ENCODE measurements around the gene ZNF333.
"Not testable (repeated sequence)": the region's sequence is repeated elsewhere in the genome, so short reads cannot be mapped to it uniquely, and the experiment has no call there.

The ZNF333 gene

DNA sequence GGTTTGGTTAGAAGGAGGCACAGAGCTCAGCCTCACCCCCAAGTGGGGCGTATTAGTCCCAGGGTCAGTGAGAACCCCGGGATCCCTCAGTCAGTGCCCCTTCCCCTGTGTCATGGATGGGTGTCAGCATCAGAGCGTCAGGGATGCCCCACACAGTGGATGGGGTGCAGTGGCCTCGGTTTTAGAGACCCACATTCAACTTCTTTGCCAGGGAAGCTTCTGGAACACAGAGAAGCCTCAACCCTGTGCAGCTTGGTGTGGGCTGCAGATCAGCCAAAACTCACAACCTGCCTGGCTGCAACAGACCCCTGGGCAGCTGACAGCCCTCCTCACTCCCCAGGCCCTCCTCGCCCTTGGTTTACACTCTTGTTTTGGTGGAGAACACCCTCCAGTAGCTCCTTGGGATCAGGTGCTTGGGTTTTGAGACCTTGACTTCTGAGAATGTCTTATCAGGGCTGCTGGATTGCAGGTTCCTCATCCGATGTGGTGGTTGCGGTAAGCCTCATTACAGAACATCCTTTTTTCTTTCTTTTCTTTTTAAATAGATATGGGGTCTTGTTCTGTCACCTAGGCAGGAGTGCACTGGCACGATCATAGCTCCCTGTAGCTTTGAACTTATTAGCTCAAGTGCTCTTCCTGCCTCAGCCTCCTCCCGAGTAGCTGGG is 11.0 kb downstream of the ZNF333 start:
- no peak for DNase-seq

DNA sequence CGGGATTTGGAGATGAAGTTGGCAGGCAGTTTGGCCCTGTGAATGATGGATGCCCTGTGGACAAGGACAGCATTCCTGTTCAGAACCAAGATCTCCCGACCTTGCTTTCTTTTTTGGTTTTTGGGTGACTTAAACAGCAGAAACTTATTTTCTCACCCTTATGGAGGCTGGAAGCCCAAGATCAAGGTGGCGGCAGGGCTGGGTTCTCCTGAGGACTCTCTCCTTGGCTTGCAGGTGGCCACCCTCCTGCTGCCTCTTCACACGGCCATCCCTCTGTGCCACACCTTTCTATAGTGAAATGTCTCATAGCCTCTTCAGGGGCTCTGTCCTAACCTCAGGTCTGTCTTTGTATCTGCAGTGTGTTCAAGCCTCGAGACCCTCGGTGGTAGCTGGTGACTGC is 14.0 kb downstream of the ZNF333 start:
- DNase-seq: no peak

DNA sequence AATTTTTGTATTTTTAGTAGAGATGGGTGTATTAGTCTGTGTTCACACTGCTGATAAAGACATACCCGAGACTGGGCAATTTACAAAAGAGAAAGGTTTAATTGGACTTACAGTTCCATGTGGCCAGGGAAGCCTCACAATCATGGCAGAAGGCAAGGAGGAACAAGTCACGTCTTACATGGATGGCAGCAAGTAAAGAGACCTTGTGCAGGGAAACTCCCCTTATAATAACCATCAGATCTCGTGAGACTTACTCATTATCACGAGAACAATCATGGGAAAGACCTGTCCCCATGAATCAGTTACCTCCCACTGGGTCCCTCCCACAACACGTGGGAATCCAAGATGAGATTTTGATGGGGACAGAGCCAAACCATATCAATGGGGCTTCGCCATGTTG is 14.6 kb downstream of the ZNF333 start:
- no peak for DNase-seq

DNA sequence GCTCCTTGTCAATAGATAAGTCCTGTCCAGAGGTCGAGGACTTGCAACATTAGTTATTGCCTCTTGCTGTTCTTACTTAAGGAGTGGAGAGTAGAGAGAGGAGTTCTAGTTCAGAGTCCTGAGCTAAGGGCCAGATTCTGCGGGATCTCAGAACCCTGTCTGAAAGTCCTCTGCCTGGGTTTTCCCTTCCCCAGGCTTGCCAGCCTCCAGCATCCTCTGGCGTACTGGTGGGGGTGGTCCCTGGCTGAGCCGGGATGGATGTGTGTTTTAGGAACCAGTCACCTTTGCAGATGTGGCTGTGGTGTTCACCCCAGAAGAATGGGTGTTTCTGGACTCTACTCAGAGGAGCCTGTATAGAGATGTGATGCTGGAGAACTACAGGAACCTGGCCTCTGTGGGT is 26.0 kb downstream of the ZNF333 start:
- no peak for DNase-seq

DNA sequence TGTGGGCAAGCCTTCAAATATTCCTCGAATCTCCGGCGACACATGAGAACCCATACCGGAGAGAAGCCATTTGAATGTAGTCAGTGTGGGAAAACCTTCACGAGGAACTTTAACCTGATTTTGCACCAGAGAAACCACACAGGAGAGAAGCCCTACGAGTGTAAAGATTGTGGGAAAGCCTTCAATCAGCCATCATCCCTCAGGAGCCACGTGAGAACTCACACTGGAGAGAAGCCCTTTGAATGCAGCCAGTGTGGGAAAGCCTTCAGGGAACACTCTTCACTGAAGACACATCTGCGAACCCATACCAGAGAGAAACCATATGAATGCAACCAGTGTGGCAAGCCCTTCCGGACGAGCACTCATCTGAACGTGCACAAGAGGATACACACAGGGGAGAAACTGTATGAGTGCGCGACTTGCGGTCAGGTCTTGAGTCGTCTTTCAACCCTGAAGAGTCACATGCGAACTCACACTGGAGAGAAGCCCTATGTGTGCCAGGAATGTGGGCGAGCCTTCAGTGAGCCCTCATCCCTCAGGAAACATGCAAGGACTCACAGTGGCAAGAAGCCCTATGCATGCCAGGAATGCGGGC is 28.8 kb downstream of the ZNF333 start:
- no peak for DNase-seq

DNA sequence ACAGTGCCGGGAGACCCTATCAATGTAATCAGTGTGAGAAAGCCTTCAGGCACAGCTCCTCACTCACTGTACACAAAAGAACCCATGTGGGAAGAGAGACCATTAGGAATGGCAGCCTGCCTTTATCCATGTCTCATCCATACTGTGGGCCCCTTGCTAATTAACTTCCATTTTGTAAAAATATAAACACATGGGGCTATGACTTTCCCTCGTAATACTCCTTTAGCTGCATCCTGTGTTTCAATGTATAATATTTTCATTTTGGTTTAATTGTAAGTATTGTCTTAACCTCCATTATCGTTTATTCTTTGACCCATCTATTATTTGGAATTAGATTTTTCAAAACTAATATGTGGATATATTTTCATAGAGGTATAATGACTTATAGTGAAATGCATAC is 29.3 kb downstream of the ZNF333 start:
- DNase-seq: no peak

DNA sequence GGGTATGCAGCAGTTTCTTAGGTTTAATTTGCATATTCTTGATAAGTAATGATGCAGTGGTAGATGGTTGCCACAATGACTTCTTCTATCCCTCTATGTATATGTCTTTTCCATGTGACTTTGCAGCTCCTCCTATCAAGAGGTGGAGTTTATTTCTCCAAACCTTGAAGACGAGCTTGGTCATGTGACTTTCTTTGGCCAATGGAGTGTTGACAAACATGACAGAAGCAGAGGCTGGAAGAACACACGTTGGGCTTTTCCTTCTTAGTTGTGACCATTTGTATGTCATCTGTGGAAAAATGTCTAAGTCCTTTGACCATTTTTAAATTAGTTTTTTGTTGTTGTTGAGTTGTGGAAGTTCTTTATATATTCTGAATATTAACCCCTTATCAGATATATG is 32.3 kb downstream of the ZNF333 start:
- DNase-seq: no peak

DNA sequence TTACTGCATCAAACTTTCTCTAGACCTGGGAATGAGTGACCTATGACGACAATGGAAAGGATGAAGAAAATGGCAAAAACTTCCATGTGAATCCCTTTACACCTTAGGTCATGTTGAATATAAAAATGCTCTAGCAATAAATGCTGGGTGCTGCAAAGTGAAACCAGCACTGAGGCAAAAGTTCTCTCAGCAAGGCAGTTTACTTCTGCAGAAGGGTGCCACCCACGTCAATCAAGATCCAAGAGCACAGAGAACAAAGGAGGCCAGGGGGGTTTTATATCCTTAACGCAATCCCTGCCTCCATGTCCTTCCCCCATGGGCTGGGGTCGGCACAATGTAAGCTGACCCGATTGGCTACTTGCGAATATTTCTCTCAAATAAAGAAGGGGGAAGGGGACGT is 38.7 kb downstream of the ZNF333 start:
- no peak for DNase-seq

DNA sequence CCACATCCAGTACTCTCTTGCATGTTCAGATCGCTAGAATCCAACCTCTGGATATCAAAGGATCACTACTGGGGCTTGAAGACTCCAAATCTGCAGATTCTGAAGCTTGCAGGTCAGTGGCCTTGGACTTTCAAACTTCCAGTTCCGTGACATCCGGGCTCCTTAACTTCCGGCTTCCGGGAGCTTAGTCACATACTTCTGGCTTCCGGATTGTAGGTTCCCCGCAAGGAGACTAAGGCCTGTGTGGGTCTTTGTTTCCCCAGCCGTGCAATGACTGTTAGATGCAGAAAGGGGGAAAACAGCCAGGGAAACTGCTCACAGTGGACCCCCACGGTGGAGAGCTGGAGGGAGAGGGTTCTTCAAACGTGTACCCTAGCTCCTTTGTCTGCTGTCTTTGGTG is 41.4 kb downstream of the ZNF333 start:
- no peak for DNase-seq

DNA sequence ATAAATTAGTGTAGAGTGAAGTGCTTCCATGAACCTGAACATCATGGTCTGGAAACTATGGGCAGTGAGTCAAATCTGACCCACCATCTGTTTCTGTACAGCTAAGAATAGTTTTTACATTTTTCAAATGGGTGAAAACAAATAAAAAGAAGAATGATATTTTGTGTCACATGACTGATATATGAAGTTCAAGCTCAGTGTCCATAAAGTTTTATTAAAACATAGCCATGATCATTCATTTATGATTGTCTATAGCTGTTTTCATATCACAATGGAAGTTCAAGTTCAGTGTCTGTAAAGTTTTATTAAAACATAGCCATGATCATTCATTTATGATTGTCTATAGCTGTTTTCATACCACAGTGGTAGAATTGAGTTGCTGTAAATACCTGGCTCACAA is 42.7 kb downstream of the ZNF333 start:
- no peak for DNase-seq

DNA sequence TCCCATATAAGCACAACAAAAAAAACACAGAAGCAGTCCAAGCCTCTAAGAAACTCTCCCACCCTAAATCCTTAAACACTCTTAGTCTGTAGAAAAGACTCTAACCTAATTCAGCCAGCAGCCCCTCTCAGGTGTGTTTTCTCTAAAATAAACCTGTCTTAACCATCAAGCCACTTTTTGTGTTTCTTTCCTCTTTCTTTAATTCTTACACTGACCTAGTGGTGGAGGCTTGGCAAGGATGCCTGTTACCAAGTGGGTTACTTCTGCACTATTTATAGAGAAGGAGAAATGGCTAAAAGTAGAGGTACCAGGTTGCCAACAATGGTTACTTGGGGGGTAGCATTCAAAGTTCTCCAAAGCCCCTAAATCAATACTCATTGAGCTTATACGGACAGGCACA is 43.7 kb downstream of the ZNF333 start:
- no peak for DNase-seq

DNA sequence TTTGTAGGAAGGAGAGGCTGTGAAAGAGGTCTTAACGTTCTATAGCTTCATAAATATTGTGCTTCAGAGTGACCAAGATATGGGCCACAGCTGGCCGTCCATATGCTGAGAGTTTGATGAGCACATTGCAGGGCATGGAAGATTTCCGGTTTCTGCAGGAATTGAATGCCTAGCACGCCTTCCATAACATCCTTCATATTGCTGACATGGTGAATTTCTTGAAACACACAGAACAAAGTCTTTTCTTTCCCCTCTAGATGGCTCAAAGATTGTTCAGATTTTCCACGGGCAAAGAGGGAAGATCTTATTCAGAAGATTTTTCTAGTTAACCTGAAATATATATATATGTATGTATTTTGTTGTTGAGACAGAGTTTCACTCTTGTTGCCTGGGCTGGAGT is 46.1 kb downstream of the ZNF333 start:
- DNase-seq: no peak

DNA sequence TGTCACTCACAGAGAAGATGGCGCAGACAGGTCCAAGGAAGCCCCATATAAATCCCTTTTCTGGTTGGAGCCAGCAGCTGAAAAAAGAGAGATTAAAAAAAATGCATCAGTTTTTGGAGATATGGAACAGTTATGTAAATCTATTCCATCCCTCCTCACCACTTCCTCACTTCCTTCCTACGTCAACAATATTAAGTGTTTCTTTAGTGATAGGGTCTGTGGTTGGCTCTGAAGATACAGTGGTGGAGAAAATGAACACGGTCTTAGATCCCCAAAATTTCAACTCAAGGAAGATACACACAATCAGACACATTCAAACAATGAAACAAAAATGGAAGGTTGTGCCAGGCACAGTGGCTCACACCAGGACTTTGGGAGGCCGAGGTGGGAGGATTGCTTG is 57.0 kb downstream of the ZNF333 start:
- DNase-seq: no peak

DNA sequence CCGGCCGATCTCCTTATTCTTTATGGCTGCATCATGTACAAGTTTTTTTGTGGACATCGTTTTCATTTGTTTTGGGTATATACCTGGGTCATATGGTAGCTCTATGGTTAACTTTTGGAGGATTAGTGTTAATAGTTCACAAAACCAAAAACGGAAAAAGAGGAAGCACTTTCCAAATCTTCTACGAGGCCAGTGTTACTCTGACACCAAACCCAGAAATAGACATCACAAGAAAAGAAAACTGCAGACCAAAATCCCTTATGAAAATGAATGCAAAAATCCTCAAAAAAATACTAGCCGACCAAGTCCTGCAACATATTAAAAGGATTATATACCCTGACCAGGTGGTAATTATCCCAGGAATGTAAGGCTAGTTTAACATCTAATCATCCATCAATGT is 58.8 kb downstream of the ZNF333 start:
- DNase-seq: no peak

DNA sequence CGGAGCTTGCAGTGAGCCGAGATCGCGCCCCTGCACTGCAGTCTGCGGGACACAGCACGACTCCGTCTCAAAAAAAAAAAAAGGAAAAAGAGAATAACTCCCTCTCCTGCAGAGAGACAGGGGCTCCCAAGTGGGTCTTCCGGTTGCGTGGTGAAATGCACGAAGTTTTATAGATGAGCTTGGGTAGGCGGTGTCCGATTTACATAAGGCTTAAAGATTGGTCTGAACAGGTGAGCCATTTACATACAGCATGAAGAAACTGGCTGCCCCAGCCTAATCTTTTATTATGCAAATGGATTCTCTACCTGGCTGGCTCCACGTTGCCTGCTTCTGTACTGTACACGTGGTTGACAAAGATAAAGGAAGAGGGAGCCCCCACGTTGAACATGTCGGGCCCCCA is 69.0 kb downstream of the ZNF333 start:
- DNase-seq: peak; percentile 61

DNA sequence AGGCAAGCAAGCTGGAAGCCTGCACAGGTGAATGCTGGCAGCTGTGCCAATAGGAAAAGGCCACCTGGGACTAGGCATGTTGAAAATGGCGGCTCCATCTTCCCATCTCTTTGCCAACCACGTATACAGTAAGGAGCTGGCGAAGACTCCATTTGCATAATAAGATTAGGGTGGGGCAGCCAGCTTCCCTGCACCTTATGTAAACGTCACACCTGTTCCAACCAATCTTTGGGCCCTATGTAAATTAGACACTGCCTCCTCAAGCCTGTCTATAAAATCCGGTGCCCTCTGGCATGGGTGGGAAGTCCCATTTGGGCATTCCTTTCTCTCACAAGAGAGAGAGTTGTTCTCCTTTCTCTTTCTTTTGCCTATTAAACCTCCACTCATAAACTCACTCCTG is 71.8 kb downstream of the ZNF333 start:
- DNase-seq: no peak

DNA sequence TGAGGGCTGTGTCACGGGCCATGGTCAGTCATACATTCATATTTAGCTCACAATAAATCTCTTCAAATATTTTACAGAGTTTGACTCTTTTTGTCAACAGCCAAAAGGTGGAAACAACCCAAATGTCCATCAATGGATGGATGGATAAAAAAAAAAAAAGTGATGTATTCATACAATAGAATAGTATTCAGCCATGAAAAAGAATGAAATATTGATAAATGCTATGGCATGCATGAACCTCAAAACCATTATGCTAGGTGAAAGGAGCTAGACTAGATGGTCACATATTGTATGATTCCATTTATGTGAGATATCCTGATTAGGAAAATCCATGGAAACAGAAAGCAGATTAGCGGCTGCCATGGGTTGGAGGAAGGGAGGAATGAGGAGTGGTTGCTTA is 72.3 kb downstream of the ZNF333 start:
- DNase-seq: no peak

DNA sequence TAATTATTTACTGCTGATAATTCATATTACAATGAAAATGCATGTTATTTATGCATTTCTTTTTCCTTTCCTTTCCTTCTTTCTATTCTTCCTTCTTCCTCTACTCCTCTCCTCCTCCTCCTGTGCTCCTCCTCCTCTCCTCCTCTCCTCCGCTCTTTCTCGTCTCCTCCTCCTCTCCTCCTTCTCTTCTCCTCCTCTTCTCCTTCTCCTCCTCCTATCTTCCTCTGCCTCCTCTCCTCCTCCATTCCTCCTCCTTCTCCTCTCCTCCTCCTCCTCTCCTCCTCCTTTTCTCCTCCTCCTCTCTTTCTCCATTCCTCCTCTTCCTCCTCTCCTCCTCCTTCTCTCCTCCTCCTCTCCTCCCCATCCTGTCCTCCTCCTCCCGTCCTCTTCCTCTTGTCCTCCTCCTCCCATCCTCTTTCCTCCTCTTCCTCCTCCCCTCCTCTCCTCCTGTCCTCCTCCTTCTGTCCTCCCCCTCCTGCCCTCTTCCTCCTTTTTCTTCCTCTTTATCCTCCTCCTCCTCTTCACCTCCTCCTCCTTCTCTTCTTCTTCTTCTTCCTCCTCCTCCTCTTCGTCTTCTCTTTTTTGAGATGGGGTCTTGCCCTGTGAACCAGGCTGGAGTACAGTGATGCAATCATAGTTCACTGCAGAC is 73.8 kb downstream of the ZNF333 start:
- DNase-seq: no peak

DNA sequence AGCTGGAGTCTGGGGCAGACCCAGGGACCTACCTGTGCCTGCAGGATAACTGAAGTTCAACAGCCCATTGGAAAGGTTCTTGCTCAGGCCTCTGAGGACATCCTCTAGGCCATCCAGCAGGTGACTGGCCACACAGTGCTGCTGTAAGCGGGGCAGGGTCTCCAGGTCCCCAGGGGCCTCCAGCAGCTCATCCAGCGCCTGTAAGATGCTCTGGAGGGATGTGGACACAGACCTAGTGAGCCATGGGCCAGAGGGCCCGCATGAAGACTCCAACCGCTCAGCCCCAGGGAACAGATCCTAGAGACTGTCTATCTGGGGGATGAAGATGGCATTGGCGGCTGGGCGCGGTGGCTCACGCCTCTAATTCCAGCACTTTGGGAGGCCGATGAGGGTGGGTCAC is 74.6 kb downstream of the ZNF333 start:
- DNase-seq: no peak

DNA sequence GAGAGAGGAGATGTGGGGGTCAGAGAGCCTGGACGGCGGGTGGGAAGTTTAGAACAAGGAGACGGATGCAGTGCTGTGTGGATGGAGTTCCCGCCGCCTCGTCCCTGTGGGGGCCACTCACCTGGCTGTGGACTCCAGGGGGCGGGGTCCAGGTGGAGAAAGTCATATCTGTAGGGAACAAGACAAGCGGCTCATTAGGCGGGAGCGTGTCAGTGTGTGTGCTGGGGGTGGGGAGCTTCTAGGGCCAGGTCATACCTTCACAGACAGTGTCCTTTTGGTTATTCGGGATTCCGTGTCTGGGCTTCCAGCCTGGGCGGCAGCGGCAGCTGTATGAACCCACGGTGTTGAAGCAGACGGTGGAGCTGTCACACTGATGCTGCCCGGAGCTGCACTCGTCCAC is 75.6 kb downstream of the ZNF333 start:
- DNase-seq: not testable (repeated sequence)

DNA sequence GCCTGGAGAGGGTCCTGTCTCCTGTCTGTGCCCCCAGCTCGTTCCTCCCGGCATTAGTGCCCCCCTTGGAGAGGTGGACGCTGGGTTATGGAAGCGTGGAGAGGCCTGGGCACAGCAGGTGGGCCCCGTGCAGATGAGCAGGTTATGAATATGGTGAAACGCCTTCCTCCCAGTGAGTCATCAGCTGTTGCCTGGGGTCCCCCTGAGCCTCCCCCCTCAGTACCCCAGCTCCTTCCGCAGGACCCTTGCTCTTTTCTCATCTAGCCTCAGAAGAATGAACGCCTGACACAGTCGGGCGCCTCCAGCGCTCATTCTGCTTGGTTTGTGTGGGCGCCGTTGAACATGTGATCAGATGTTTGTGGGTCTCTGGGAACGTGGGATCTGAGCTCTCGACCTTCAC is 76.0 kb downstream of the ZNF333 start:
- DNase-seq: not testable (repeated sequence)

DNA sequence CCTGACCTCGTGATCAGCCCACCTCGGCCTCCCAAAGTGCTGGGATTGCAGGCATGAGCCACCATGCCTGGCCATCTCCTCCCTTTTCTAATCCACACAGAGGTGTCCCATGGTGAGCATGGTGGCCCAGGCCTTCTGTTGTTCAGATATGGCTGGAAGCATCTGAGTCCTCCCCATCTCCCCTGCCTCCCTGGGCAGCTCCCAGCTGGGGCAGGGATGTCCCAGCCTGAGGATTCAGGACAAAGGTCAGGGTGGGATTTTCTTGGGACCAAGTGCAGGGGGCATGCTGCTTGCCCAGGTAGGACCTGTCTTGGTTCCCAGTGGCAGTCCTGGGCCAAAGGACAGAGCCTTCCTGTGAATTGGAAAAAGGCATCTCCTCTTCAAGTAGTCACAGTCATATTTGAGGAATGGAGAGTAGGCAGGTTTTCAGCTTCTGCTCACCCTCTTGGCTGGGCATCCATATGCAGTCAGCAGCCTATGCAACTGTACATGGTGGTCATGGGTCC is 77.7 kb downstream of the ZNF333 start:
- no peak for DNase-seq

DNA sequence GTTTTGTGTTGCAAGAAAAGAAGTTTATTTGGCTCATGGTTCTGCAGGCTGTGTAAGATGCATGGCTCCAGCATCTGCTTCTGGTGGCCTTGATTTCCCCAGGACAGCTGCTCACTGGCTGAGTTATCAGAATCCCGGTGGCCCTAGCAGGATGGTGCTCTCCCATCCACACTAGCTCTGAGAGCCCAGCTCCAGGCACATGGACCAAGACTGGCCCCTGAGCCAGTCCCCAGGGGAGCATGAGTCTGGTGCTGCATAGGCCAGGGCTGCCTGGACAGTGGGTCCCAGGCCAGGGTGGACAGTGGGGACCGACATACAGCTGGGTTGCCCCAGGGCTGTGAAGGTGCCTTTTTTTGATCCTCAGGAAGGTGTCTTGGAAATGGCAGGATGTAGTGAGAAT is 78.2 kb downstream of the ZNF333 start:
- no peak for DNase-seq

DNA sequence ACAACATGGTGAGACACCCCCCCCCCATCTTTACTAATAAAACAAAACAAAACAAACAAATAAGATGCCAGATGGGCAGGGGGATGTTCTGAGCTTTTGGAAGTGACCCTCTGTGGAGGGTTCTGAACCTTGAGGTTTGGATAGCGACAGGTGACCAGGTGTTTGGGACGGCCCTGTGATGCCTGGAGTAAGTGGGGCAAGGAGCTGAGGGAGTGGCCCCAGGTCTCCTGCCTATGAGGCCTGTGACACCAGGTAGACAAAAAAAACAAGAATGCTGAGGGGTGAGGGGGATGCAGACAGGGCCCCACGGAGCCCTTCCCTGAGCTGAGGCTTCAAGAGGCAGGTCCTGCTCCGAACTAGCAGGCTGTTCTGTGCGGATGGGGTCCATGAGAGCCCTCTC is 79.4 kb downstream of the ZNF333 start:
- no peak for DNase-seq

DNA sequence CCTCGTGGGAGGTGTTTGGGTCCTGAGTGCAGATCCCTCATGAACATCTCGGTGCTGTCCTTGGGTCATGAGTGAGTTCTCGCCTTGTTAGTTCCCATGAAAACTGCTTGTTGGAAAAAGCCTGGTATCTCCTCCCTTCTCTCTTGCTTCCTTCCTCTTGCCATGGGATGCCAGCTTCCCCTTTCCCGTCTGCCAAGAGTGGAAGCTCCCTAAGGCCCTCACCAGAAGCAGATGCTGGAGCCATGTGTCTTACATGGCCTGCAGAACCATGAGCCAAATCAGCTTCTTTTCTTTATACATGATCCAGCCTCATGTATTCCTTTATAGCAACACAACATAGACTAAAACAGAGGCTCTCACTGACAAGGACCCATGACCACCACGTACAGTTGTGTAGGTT is 80.3 kb downstream of the ZNF333 start:
- no peak for DNase-seq
